ENCODE data around the gene ATP12A.

DNA sequence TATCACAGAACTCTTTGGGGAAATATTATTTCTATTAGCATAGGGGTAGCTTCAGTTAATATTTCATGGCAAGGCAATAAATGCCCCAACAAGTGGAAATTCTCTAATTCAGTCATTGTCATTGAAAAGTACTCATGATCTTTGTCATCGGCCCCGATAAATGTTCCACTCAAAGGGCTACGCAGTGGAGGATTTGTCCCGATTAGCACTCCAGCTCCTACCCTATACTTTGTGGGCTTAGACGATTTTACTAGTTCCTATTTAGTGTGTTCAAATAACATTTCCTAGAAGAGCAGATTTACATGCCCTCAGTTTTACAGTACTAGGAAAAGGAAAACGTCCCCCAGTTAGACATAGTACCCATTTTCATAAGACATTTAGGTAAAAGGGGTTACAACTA lies 38.0 kb upstream of the ATP12A start:
- TF ChIP-seq ELF4 (IDR thresholded peaks at IDR 0.05) = no peak
- no peak for TF ChIP-seq FOXM1 (IDR thresholded peaks at IDR 0.05; ENCODE audit: borderline replicate concordance)
- no peak for TF ChIP-seq TARDBP (IDR thresholded peaks at IDR 0.05)
- no peak for TF ChIP-seq SUZ12 (IDR thresholded peaks at IDR 0.05)
- TF ChIP-seq NFRKB (IDR thresholded peaks at IDR 0.05) = no peak

Measured in HEK293T (cell line).